HG02623 (cell line): Measurements from ENCODE around the gene LARP1.
A peak's percentile ranks its signal among the peaks of the same experiment; 100 is the strongest.

ENCODE experiments used
- ATAC-seq: cut with Tn5 transposase; IDR thresholded peaks from one replicate; pipeline ENCODE4 v1.9.1; 2021; ENCODE audit warnings: moderate library complexity; ENCODE audit not compliant: unreplicated experiment

Gene LARP1

DNA sequence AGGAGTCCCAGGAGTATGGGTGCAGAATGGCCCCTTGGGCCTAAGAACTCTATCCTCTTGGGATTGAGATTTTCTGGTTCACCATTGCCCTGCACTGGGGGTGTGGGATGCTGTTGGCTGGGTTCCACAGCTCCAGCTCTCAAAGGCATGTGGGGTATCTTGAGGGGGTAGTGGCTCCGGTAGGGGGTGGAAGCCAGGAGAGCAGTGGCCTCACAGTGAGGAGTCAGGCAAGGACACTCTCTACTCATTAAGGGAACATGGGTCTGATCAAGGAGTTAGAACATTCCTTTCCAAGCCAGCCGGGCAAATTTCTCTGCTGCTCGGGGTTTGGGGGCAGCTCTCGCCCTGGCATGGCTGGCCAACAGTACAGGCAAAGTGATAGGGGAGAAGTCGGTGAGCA is 33.0 kb downstream of the LARP1 start:
- ATAC-seq = no peak

GRCh38 chr5:154791535-154791934 is 36.4 kb downstream of the LARP1 start:
- ATAC-seq = peak; percentile 87

DNA sequence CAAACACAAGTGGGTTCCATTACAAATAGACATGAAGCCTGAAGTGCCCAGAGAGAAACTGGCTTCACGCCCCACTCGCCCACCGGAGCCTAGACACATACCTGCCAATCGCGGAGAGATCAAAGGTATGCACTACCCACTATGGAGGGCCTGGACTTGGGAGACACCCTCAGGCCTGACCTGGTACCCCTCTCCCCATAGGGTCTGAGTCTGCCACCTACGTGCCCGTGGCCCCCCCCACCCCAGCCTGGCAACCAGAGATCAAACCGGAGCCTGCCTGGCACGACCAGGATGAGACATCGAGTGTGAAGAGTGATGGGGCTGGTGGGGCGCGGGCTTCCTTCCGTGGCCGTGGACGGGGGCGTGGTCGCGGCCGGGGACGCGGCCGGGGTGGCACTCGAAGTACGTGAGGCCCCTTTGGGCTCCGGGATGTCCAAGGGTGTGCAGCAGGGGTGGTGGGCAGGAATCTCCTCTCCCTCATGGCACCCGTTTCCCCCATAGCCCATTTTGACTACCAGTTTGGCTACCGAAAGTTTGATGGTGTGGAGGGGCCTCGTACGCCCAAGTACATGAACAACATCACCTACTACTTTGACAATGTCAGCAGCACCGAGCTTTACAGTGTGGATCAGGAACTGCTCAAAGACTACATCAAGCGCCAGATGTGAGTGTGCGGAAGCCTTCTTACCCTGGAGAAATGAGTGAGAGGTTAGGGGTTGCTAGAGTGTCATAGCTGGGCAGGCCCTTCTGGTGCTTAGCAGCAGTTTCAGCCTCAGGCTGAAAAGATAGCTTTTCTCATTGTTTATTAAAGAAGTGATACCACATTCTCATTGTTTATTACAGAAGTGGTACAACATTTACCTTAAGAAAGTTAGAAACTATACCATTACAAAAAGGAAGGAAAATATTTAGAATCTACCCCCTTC is 38.7 kb downstream of the LARP1 start:
- no peak for ATAC-seq

- ATAC-seq = no peak
Measured at GRCh38 chr5:154794525-154795234, 39.5 kb downstream of the LARP1 start.

- no peak for ATAC-seq
Measured at GRCh38 chr5:154795235-154795596, 40.0 kb downstream of the LARP1 start.

DNA sequence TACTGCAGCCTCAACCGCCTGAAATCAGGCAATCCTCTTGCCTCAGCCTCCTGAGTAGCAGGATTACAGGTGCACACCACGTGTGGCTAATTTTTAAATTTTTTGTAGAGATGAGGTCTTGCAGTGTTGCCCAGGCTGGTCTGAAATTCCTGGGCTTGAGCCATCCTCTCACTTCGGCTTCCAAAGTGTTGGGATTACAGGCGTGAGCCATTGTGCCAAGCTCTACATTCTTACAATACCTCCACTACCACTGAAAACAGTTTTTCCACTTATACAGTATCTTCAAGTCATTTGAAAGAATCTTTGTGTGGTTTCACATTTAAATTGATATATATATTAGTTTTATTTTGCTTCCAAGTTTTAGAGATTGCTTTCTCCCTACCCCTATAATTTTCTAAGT is 42.6 kb downstream of the LARP1 start:
- no peak for ATAC-seq

DNA sequence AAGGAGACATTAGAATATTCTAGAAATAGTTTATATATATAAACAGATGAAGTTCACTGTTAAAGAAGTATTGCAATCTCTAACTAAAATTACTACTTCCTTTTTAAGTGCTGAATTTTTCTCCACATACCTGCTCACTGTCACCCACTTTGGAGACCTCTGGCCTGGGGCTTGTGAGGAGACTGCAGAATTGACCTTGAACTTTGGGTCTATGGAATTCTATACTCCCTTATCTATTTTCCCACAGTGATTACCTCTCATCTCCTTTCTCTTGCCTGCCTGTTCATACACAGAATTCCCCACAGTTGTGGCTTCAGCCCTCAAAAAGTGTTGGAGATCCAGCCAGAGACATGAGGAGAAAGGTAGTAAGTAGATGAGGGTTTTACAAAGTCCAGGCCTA is 45.4 kb downstream of the LARP1 start:
- no peak for ATAC-seq

DNA sequence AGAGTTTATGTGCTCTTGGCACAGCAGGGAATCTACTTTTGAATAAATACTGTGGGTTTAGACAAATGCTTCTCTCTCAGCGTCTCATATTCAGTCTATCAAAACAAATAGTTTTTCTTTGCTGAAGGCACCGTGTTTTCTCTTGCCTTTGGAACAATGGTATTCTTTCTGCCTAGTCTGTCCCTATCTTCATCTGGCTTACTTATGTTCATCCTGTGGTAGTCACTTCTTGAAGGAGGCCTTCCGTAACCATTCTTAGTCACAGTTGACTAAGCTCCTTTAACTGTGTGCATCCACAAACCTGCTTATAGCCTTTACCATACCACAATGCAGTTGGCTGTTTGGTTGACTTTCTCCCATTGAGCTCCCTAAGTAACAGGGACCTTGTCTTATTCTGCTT is 45.9 kb downstream of the LARP1 start:
- ATAC-seq = no peak

DNA sequence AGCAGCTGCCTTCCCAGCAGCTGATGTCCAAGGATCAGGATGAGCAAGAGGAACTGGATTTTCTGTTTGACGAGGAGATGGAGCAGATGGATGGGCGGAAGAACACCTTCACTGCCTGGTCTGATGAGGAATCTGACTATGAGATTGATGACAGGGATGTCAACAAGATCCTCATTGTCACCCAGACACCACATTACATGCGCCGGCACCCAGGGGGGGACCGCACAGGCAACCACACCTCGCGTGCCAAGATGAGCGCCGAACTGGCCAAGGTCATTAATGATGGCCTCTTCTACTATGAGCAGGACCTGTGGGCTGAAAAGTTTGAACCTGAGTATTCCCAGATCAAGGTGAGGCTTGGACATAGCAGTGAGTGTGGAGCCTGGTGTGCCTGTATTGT is 46.9 kb downstream of the LARP1 start:
- no peak for ATAC-seq

DNA sequence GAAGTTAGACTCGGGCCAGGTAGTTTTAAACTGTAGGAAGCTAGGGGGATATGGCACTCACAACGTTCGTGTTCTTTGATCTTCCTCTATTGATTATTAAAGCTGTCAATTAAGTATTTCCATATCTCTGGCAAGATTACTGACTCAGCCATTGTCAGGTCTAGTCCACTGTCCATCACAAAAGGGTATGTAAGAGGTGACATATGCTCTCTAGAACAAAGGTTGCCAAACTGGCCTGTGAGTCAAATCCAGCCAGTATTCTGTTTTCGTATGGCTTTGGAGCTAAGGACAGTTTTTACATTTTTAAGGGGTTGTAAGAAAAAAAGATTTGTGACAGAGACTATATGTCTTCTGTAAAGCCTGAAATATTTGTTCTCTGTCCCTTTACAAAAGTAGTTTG is 51.0 kb downstream of the LARP1 start:
- ATAC-seq = no peak

DNA sequence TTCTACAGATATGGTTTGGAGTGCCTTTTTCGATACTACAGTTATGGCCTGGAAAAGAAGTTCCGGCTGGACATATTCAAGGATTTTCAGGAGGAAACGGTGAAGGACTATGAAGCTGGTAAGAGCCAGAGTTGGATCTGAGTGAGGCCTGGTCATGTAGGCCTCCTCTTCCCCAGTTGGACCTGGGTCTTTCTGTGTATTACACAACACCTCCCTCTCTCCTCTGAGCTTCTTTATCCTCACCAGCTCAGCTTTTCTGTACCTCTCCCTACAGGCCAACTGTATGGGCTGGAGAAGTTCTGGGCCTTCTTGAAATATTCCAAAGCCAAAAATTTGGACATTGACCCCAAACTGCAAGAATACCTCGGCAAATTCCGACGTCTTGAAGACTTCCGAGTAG is 56.1 kb downstream of the LARP1 start:
- ATAC-seq = no peak

DNA sequence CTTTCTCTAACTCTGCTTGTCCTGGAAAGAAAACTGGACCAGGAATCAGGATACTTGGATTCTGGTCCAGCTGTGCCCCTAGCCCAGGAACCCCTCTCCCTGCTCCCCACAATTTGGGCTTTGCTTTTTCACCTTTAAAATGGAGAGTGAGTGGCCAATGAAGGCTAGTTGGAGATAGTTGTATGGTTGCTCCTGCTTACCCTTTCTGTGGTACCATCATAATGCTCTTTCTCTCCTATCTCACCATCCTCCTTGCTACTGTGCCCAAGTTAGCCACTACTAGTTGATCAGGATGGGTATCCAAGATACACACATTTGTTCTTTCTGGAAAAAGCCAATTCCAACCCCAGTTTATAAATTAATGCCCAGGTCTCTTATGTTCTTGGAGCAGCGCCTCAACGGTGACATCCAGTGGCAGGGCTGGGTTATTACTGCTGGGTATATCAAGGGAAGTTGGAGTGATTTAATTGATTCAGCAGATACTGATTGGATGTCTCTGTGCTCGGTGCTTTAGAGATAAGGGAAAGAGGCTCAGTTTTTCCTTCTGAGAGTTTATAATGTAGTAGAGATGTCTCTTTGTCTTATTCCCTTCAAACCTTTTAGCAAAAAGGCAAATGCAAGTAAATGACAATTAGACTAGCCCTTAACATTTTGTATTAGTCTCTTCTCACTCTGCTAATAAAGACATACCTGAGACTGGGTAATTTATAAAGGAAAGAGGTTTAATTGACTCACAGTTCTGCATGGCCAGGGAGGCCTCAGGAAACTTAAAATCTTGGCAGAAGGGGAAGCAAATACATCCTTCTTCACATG is 56.7 kb downstream of the LARP1 start:
- ATAC-seq = no peak

GRCh38 chr5:154813158-154813557 is 58.0 kb downstream of the LARP1 start:
- ATAC-seq = no peak

DNA sequence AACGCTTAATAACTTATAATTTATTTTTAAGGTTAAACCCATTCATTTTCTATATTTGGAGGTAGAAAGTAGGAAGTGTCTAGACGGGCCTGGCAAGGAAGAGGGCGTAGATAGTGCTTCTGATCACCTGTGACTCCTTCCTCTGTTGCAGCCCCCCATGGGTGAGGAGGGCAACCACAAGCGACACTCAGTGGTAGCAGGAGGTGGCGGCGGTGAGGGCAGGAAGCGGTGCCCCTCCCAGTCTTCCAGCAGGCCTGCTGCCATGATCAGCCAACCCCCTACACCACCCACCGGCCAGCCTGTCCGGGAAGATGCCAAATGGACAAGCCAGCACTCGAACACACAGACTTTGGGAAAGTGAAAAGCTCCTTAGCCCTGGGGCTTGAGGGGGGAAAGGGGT is 58.6 kb downstream of the LARP1 start:
- no peak for ATAC-seq

DNA sequence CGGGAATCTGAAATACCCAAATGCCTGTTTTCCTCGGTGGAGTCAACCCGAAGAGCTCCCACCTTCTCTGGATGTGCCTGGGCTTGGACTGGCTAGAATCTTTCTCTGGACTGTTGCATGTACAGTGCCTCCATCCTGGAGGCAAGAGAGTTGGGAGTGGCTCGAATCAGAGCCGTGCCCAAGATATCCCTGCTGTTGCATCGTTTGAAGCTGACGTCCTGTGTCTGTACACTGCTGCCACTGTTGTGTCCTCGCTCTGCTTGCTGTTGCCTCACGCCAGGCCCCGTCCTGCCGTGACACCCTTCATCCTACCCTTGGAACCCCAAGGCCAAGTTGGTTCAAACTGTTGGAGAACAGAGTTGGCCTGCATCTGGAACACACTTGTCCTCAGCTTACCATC is 59.8 kb downstream of the LARP1 start:
- ATAC-seq = no peak

GRCh38 chr5:154815684-154816247 is 60.6 kb downstream of the LARP1 start:
- no peak for ATAC-seq

- ATAC-seq = no peak
Measured at GRCh38 chr5:154816891-154817492, 61.8 kb downstream of the LARP1 start.

DNA sequence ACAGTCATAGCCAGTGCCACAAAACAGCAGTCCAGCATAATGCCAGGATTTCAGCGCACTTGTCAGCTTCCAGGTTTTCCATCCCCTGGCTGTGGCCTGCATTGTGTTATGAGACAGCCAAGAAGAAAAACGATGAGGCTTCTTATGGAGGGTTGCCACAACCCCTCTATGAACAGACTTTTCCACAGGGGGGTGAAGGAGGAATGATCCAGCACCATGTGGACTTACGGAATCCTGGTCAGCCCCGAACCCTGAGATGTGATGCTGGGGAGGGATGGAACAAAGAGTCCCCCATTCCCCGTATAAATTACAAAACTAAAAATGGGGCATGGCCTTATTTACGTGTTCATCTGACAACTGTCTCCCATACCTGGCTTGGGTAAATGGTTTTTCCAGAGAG is 62.6 kb downstream of the LARP1 start:
- ATAC-seq = no peak

DNA sequence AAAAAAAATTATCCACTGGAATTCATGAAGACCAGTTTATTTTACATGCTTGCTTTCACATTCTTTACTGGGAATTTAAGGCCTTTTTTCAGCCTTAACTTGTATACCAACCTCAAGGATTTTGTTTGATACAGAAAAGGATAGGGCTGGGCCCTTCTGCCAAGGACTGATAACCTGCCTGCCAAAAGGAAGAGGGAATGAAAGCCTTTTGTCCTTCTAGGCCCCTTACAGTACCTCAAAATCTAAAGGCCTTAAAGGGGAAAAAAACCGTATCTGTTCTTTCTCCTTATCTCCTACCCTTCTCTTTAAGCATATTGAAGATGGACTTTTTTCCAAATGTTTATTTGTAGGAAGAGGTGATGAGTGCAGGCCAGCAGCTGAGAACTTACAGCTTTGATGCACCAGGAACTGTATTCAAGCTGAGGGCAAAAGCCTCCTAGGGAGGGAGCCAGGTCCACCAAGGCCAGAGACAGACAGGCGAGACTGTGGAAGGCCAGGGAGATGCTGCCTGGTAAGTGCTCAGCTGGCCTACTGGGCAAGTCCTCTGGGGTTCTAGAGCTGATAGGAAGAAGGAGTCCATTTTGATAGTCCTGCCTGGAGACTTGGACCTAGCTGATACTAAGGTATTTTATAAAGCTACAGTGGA is 63.4 kb downstream of the LARP1 start:
- no peak for ATAC-seq

GRCh38 chr5:154819546-154819945 is 64.4 kb downstream of the LARP1 start:
- ATAC-seq = no peak
